Naive thymus-derived CD8-positive, alpha-beta T cell (primary cell): Measurements from ENCODE around the gene RASA3. TPM values are rescaled to one million over a fixed set of nuclear protein-coding genes. Genes with fewer than 3 reads are reported as not detected.
A peak's percentile ranks its signal among the peaks of the same experiment; 100 is the strongest.

ENCODE experiments used
- ATAC-seq, 2 donors: fragments of 150-1000 bp; cut with Tn5 transposase in 1 of 2; sonication (Bioruptor Pico), chemical (Tn5 transposase) in 1 of 2; 1 replicate in 1 of 2; 2 replicates in 1 of 2; pipeline ENCODE4 v1.10.0; 2021; ENCODE audit warnings: mild to moderate bottlenecking in 2 of 2, moderate library complexity in 2 of 2
- POLR2A ChIA-PET: fragments of 350-600 bp; sonication (Branson Sonifier 250); formaldehyde crosslinking; loops from one replicate; lab custom pipeline; 2021; ENCODE audit warnings: antibody characterized with exemption; lab: Charles Lee
- DNase-seq, 10 donors: peaks; one replicate each; pipeline versions ENCODE4 v3.0.0 to v3.0.0-alpha.2; 2020 to 2022
- H3K27ac Mint-ChIP-seq, 10 donors: one replicate each; pipeline ENCODE4 v1.8.0; 2020 to 2022; ENCODE audit warnings: mild to moderate bottlenecking in 10 of 10, mixed read lengths in 10 of 10, moderate library complexity in 4 of 10, inconsistent platforms in 1 of 10
- H3K27me3 Mint-ChIP-seq, 5 donors: one replicate each; pipeline ENCODE4 v1.8.0; 2021 to 2022; ENCODE audit warnings: mixed read lengths in 5 of 5
- H3K36me3 Mint-ChIP-seq, 3 donors: one replicate each; pipeline ENCODE4 v1.8.0; 2020 to 2022; ENCODE audit warnings: mixed read lengths in 3 of 3, mild to moderate bottlenecking in 2 of 3, inconsistent platforms in 1 of 3
- H3K4me1 Mint-ChIP-seq, 4 donors: one replicate each; pipeline ENCODE4 v1.8.0; 2021 to 2022; ENCODE audit warnings: mixed read lengths in 4 of 4
- H3K4me3 Mint-ChIP-seq, 10 donors: one replicate each; pipeline ENCODE4 v1.8.0; 2020 to 2022; ENCODE audit warnings: mild to moderate bottlenecking in 10 of 10, mixed read lengths in 10 of 10, moderate library complexity in 6 of 10, inconsistent platforms in 1 of 10
- H3K9me3 Mint-ChIP-seq, 9 donors: one replicate each; pipeline ENCODE4 v1.8.0; 2020 to 2022; ENCODE audit warnings: mixed read lengths in 9 of 9, mild to moderate bottlenecking in 3 of 9, inconsistent platforms in 1 of 9, moderate library complexity in 1 of 9
- polyA plus RNA-seq, 3 donors: library from polyadenylated mRNA; unstranded; fragments of 300-500 nt; fragmentation: Illumina TruSeq; gene quantifications; one replicate each; pipeline ENCODE4 v1.2.3, GENCODE V29; 2021
- total RNA-seq, 8 experiments: library from RNA in 2 of 8; stranded (reverse) in 2 of 8; gene quantifications; one replicate each; pipeline ENCODE4 v1.2.3 and lab custom pipeline; 2021 to 2026

RASA3 gene
- total and polyA plus RNA-seq, 5 experiments from 2014 or later, result 62.2 to 196 (median 169) TPM

- Mint-ChIP-seq H3K4me1 (peaks cover 0 to 9% (median 0%) of the 10 kb centered on the region in 4 donors), H3K27me3 (peaks cover 0 to 2% (median 0%) of the 10 kb centered on the region in 5 donors), H3K27ac (peak overlapping the region in 4 of 10 donors; percentile 4 to 57 (median 10)), H3K36me3 (peaks cover 0 to 3% (median 0%) of the 10 kb centered on the region in 3 donors), H3K4me3 (no peak overlapping the region), H3K9me3 (no peaks in the 10 kb centered on the region)
- POLR2A ChIA-PET, result interaction anchor here (1.4 kb wide), 1 partner anchor 83 kb away, joined by 3 read pairs; no protein-coding TSS in a partner anchor
- DNase-seq (peak in 1 of 10 donors; percentile 31), ATAC-seq (no peak)
Measured at GRCh38 chr13:113937527-113938180, 194.8 kb downstream of the RASA3 start.

GRCh38 chr13:113937073-113937472 is 195.3 kb downstream of the RASA3 start:
- H3K4me3 Mint-ChIP-seq, result no peak overlapping the region
- H3K4me1 Mint-ChIP-seq, result peaks cover 0 to 9% (median 0%) of the 10 kb centered on the region in 4 donors
- H3K27me3 Mint-ChIP-seq, result peaks cover 0 to 2% (median 0%) of the 10 kb centered on the region in 5 donors
- DNase-seq, result peak in 1 of 10 donors; percentile 18
- no peak for ATAC-seq
- H3K27ac Mint-ChIP-seq, result peak overlapping the region in 2 of 10 donors; percentile 4 to 18
- POLR2A ChIA-PET, result interaction anchor here (1.4 kb wide), 1 partner anchor 83 kb away, joined by 3 read pairs; no protein-coding TSS in a partner anchor
- peaks cover 0 to 3% (median 0%) of the 10 kb centered on the region in 3 donors for H3K36me3 Mint-ChIP-seq
- H3K9me3 Mint-ChIP-seq, result no peaks in the 10 kb centered on the region

GRCh38 chr13:113936166-113936965 is 196.1 kb downstream of the RASA3 start:
- ATAC-seq, result no peak

GRCh38 chr13:113935001-113935844 is 197.2 kb downstream of the RASA3 start:
- peak overlapping the region in 1 of 10 donors; percentile 34 for H3K27ac Mint-ChIP-seq
- ATAC-seq (no peak), DNase-seq (peak in 1 of 10 donors; percentile 41)
- H3K9me3 Mint-ChIP-seq, result no peaks in the 10 kb centered on the region
- H3K4me3 Mint-ChIP-seq, result no peak overlapping the region
- POLR2A ChIA-PET, result no interaction called here
- peaks cover 0 to 3% (median 0%) of the 10 kb centered on the region in 3 donors for H3K36me3 Mint-ChIP-seq
- H3K4me1 Mint-ChIP-seq, result peaks cover 0 to 10% (median 7%) of the 10 kb centered on the region in 4 donors
- H3K27me3 Mint-ChIP-seq, result peaks cover 0 to 2% (median 0%) of the 10 kb centered on the region in 5 donors

More at GRCh38 chr13:113936166-113936965, 196.1 kb downstream of the RASA3 start:
- peaks cover 0 to 3% (median 0%) of the 10 kb centered on the region in 3 donors for H3K36me3 Mint-ChIP-seq
- peaks cover 0 to 9% (median 3%) of the 10 kb centered on the region in 4 donors for H3K4me1 Mint-ChIP-seq
- peaks cover 0 to 2% (median 0%) of the 10 kb centered on the region in 5 donors for H3K27me3 Mint-ChIP-seq
- DNase-seq, result peak in 1 of 10 donors; percentile 55
- H3K4me3 Mint-ChIP-seq, result peak overlapping the region in 1 of 10 donors; percentile 51
- POLR2A ChIA-PET, result interaction anchor here (1.4 kb wide), 1 partner anchor 82 kb away, joined by 3 read pairs; no protein-coding TSS in a partner anchor
- H3K9me3 Mint-ChIP-seq, result no peaks in the 10 kb centered on the region
- peak overlapping the region in 2 of 10 donors; percentile 29 to 80 for H3K27ac Mint-ChIP-seq

GRCh38 chr13:113934576-113934975 is 197.8 kb downstream of the RASA3 start:
- H3K4me3 Mint-ChIP-seq, result no peak overlapping the region
- H3K4me1 Mint-ChIP-seq, result peaks cover 0 to 10% (median 7%) of the 10 kb centered on the region in 4 donors
- H3K27ac Mint-ChIP-seq, result no peak overlapping the region
- DNase-seq (peak in 1 of 10 donors; percentile 31), ATAC-seq (no peak)
- H3K9me3 Mint-ChIP-seq, result no peaks in the 10 kb centered on the region
- H3K36me3 Mint-ChIP-seq, result peaks cover 0 to 3% (median 0%) of the 10 kb centered on the region in 3 donors
- H3K27me3 Mint-ChIP-seq, result peaks cover 0 to 2% (median 0%) of the 10 kb centered on the region in 5 donors
- POLR2A ChIA-PET, result no interaction called here

- Mint-ChIP-seq H3K4me1 (peaks cover 0 to 10% (median 7%) of the 10 kb centered on the region in 4 donors), H3K36me3 (peaks cover 0 to 3% (median 0%) of the 10 kb centered on the region in 3 donors), H3K27me3 (peaks cover 0 to 2% (median 0%) of the 10 kb centered on the region in 5 donors), H3K4me3 (peak overlapping the region in 1 of 10 donors; percentile 40), H3K9me3 (no peaks in the 10 kb centered on the region), H3K27ac (no peak overlapping the region)
- DNase-seq (peak in 1 of 10 donors; percentile 40), ATAC-seq (no peak)
- POLR2A ChIA-PET, result no interaction called here
Measured at GRCh38 chr13:113933901-113934300, 198.5 kb downstream of the RASA3 start.

GRCh38 chr13:113931841-113932459 is 200.5 kb downstream of the RASA3 start:
- H3K27ac Mint-ChIP-seq, result peak overlapping the region in 1 of 10 donors; percentile 71
- no peaks in the 10 kb centered on the region for H3K36me3 Mint-ChIP-seq
- DNase-seq, result no peak

GRCh38 chr13:113930671-113931637 is 201.5 kb downstream of the RASA3 start:
- Mint-ChIP-seq H3K27ac (peak overlapping the region in 3 of 10 donors; percentile 22 to 75 (median 43)), H3K4me3 (peak overlapping the region in 2 of 10 donors; percentile 15 to 27), H3K4me1 (peaks cover 0 to 12% (median 5%) of the 10 kb centered on the region in 4 donors), H3K27me3 (peaks cover 0 to 3% (median 0%) of the 10 kb centered on the region in 5 donors), H3K9me3 (no peaks in the 10 kb centered on the region), H3K36me3 (no peaks in the 10 kb centered on the region)
- peak; percentile 58 to 59 for ATAC-seq
- peak in 2 of 10 donors; percentile 43 to 50 for DNase-seq
- POLR2A ChIA-PET, result interaction anchor here (0.7 kb wide), 1 partner anchor 86 kb away, joined by 3 read pairs; no protein-coding TSS in a partner anchor

More at GRCh38 chr13:113931841-113932459, 200.5 kb downstream of the RASA3 start:
- POLR2A ChIA-PET, result no interaction called here
- Mint-ChIP-seq H3K27me3 (peaks cover 0 to 2% (median 0%) of the 10 kb centered on the region in 5 donors), H3K4me3 (no peak overlapping the region), H3K9me3 (no peaks in the 10 kb centered on the region), H3K4me1 (peaks cover 0 to 10% (median 7%) of the 10 kb centered on the region in 4 donors)
- ATAC-seq, result no peak

GRCh38 chr13:113929628-113930615 is 202.5 kb downstream of the RASA3 start:
- Mint-ChIP-seq H3K27ac (peak overlapping the region in 1 of 10 donors; percentile 56), H3K4me1 (peaks cover 0 to 12% (median 6%) of the 10 kb centered on the region in 4 donors), H3K36me3 (no peaks in the 10 kb centered on the region), H3K4me3 (no peak overlapping the region), H3K27me3 (peaks cover 0 to 6% (median 0%) of the 10 kb centered on the region in 5 donors), H3K9me3 (no peaks in the 10 kb centered on the region)
- ATAC-seq, result no peak
- peak in 1 of 10 donors; percentile 41 for DNase-seq
- POLR2A ChIA-PET, result interaction anchor here (0.7 kb wide), 1 partner anchor 87 kb away, joined by 3 read pairs; no protein-coding TSS in a partner anchor
